GM12873 (cell line): ENCODE results near the gene PHF21B.

Source experiments
- TF ChIP-seq, protein P1 (sequence below): IDR thresholded peaks from 2 replicates; pipeline ENCODE4 v1.5.1; 2012; ENCODE audit warnings: low read depth, mild to moderate bottlenecking, moderate library complexity, low read length, control low read depth; ENCODE audit not compliant: insufficient read depth; ENCODE audit errors: missing control alignments

PHF21B gene

GRCh38 chr22:44848791-44849420 is 160.9 kb downstream of the PHF21B start:
- TF ChIP-seq, protein P1, sequence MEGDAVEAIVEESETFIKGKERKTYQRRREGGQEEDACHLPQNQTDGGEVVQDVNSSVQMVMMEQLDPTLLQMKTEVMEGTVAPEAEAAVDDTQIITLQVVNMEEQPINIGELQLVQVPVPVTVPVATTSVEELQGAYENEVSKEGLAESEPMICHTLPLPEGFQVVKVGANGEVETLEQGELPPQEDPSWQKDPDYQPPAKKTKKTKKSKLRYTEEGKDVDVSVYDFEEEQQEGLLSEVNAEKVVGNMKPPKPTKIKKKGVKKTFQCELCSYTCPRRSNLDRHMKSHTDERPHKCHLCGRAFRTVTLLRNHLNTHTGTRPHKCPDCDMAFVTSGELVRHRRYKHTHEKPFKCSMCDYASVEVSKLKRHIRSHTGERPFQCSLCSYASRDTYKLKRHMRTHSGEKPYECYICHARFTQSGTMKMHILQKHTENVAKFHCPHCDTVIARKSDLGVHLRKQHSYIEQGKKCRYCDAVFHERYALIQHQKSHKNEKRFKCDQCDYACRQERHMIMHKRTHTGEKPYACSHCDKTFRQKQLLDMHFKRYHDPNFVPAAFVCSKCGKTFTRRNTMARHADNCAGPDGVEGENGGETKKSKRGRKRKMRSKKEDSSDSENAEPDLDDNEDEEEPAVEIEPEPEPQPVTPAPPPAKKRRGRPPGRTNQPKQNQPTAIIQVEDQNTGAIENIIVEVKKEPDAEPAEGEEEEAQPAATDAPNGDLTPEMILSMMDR, result no peak

DNA sequence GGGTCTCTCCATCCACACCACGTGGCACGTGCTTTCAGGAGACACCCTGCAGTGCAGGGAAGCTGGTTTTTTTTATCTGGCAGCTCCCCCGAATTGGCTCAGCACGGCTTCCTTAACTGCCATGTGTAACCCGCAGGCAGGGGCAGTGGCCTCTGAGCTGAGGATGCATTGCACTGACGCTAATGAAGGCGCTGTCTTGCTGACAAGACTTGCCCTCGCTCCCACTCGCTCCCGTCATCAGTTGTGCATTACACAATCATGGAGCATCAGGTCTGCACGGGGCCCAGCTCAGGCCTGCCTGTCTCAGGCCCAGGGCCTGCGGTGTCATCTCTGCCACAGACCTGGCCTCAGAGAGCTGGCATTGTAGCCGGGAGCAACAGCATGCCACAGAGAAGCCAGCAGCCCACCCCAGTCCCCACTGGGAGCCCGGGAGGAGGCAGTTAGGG is 161.5 kb downstream of the PHF21B start:
- TF ChIP-seq, protein P1, result no peak

DNA sequence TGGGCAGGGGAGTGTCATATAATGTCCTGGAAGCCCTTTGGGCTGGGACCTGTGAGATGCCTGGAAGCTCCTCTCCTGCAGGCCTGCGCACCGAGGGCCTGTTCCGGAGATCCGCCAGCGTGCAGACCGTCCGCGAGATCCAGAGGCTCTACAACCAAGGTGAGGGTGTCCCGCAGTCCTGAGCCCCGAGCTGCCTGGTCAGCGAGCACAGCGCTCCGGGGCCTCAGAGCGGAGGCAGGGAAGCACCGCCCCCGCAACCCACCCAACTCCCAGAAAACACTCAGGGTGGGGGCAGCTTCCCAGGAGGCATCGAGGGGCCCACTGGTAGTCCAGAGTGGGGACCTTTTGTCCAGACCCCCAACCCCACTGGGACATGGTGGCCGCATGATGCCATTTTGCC is 161.9 kb downstream of the PHF21B start:
- TF ChIP-seq, protein P1, result no peak

DNA sequence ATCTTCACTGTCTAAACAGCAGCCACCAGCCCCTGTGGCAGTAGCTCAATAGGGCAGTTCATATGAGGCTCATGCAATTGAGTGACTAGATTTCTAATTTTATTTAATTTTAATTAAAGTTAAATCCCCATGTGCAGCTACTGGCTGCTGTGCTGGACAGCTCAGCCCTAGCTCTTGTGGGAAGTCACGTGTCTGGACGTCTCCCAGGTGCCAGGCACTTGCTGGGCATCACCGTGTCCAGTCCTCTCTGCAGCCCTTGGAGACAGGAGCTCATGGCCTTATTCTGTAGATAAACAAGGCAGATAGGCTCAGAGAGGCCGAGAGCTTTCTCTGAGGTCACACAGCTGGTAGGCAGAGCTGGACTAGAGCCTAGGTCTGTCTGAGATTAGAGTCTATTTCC is 162.4 kb downstream of the PHF21B start:
- TF ChIP-seq, protein P1, result no peak

DNA sequence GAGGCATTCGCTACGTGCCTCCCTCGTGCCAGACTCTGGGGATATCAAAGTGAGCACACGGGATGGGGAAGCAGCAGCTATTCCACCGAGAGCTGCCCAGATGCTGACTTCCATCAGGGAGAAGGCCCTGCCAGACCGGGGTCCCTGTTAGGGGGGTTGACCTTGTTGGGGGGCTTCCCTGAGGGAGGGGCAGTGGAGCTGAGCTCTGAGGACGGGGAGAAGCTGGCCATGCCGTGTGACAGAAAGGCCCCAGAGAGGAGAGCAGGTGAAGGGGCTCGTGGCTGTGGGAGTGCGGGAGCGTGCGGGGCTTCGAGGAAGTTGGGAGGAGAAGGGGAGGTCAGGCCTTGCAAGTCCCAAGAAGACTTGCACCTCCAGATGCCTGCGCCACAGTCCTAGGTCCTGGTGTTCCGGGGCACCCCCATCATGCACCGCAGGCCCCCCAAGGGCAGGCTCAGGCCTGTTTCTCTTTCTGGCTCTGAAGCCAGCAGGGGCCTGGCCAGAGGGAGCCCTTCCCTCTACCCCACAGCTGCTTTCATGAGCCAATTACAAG is 163.0 kb downstream of the PHF21B start:
- TF ChIP-seq, protein P1, result no peak

DNA sequence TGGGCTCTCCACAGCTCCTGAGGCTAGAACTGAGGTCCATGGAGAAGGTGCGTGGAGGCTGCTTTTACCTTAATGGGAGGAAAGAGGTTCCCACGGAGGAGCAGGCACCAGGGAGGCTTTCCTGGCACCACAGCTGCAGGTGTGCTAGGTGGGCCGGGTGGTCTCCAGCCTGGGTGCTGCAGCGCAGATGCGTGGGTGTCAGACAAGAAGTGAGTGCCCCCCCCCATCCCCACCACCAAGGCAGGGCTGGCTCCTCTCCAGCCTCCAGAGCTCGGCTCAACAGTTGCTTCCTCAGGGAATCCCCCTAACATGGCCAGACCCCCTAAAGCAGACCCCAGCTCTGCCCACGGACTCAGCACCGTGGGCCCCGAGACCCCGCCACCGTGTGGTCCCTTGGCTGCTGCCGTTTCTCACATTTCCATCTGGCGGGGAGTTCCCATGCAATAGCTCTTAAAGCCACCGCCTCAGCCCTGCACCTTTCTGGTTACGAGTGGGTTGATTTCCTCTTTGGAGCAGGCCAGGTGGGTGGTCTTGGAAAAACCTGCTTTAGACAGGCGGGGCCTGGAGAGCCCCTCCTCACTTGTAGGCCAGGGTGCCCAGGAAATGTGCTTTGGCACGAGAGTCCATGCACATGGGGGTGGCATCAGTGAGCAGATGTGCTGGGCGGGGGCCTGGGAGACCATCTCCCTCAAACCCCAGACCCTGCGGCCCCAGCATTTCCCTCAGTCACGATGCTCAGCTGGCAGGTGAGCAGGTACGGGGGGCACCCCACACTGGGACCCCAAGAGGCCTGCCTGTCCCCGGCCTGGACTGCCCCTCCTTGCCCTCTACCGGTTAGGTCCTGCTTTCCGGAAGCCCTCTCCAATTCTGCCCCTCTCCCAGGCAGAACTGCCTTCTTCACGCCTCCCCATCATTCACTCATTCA is 163.7 kb downstream of the PHF21B start:
- TF ChIP-seq, protein P1, result no peak

DNA sequence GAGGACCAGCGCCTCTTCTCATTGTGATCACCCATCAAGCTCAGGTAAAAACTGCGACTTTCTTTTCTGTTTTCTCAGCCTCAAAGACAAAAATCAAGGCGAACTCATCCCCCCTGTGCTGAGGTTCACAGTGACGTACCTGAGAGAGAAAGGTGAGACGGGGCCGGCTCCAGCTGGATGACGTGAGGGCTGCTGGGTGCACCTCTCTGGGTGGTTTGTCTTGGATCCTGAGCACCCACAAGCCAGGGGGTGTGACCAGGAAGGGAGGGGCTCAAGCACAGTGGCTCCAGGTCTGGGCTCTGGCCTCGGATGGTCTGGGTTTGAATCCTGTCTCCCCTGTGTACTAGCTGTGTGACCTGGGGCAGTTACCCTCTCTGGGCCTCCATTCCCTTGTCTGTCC is 164.6 kb downstream of the PHF21B start:
- TF ChIP-seq, protein P1, result no peak
